ENCODE results near the gene RCOR1.

DNA sequence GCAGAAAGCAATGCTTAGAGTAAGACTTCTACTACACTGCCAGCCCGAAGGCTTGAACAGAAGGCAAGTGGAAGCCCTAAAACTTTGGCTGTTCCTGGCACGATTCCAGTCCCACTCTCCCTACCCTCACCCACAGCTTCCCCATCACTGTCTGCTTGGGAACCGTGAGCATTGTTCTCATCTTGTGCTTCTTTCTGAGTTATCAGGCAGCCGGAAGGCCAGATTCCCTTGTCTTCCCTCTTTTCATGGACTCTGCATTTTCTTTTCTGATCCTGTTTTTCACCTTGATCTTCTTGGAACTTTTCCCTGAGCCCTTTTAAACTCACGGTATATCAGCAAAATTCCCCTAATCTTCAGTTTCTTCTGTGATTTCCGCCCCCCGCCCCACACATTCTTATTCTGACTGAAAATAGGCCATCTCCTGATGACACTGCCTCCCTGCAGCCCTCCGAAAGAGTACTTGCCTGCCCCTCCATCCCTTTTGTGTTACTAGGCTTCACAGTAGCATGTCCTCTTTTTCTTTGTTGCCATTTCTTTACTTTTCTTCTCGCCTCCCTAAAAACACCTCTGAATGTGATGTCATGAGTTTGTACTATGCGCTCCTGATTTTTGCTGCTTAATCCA is 29.9 kb downstream of the RCOR1 start:
- TF ChIP-seq CTCF (IDR thresholded peaks at IDR 0.05) (no peak), EZH2 (IDR thresholded peaks at IDR 0.05; ENCODE audit: borderline replicate concordance, insufficient read depth, low read depth, low read length, poor library complexity, severe bottlenecking) (no peak)

Data from B cell (primary cell).